B cell (primary cell): ENCODE results near the gene ADAMTS12. TPM values are rescaled to one million over a fixed set of nuclear protein-coding genes. Genes with fewer than 3 reads are reported as not detected.

Experiments
- ATAC-seq: fragments of 200-7000 bp; cut with Tn5 transposase; one replicate; pipeline ENCODE4 v1.10.0; 2021; ENCODE audit warnings: low read depth, mild to moderate bottlenecking, moderate number of reproducible peaks, moderate library complexity
- CTCF ChIA-PET: fragments of 350-600 bp; sonication (Branson Sonifier 250); formaldehyde crosslinking; loops from one replicate; lab custom pipeline; 2021; ENCODE audit warnings: antibody characterized with exemption, inconsistent platforms; lab: Charles Lee
- POLR2A ChIA-PET: fragments of 350-600 bp; sonication (Branson Sonifier 250); formaldehyde crosslinking; loops from one replicate; lab custom pipeline; 2021; ENCODE audit warnings: antibody characterized with exemption; lab: Charles Lee
- DNase-seq: peaks from one replicate; pipeline ENCODE4 v3.0.0; 2013
- H2AFZ ChIP-seq: 2 replicates; pipeline ENCODE4 v1.6.1; 2012; ENCODE audit warnings: mild to moderate bottlenecking, low read depth, low read length; ENCODE audit not compliant: insufficient read depth, poor library complexity, severe bottlenecking
- H3K27ac ChIP-seq, 2 donors: 1 replicate in 1 of 2; 2 replicates in 1 of 2; pipeline ENCODE4 v1.5.1; 2012 to 2013; ENCODE audit warnings: low read length in 2 of 2, mild to moderate bottlenecking in 2 of 2, moderate library complexity in 1 of 2
- H3K27me3 ChIP-seq, 4 experiments: fragments of 200-600 bp in 1 of 4; sonication (generic) in 1 of 4; replicated peaks in 1 of 4; 1 replicate in 2 of 4; 2 replicates in 2 of 4; pipeline versions ENCODE4 v1.6.1 to v1.7.0; 2013 to 2016; ENCODE audit warnings: low read length in 3 of 4, mild to moderate bottlenecking in 2 of 4, mixed read lengths in 1 of 4, moderate library complexity in 1 of 4; ENCODE audit not compliant: insufficient read depth in 4 of 4, control insufficient read depth in 3 of 4; ENCODE audit errors: control extremely low read depth in 1 of 4
- H3K36me3 ChIP-seq, 2 experiments: replicated peaks in 1 of 2; 1 replicate in 1 of 2; 2 replicates in 1 of 2; pipeline versions ENCODE4 v1.6.1 to v1.7.1; 2013; ENCODE audit warnings: low read length in 1 of 2; ENCODE audit not compliant: insufficient read depth in 2 of 2, control insufficient read depth in 1 of 2; ENCODE audit errors: control extremely low read depth in 1 of 2, extremely low read depth in 1 of 2
- H3K4me1 ChIP-seq, 2 donors: fragments of 200-600 bp in 1 of 2; sonication (generic) in 1 of 2; 1 replicate in 1 of 2; 2 replicates in 1 of 2; pipeline versions ENCODE4 v1.5.1 to v1.6.1; 2013 to 2017; ENCODE audit warnings: low read length in 2 of 2; ENCODE audit not compliant: control insufficient read depth in 2 of 2, insufficient read depth in 2 of 2
- H3K4me2 ChIP-seq: replicated peaks from 2 replicates; pipeline ENCODE3; 2012; ENCODE audit warnings: mild to moderate bottlenecking, low read depth, low read length; ENCODE audit not compliant: poor library complexity, severe bottlenecking
- H3K4me3 ChIP-seq, 5 experiments: fragments of 200-600 bp in 1 of 5; sonication (generic) in 1 of 5; 1 replicate in 3 of 5; 2 replicates in 2 of 5; pipeline versions ENCODE4 v1.5.1 to v1.7.0; 2011 to 2016; ENCODE audit warnings: low read length in 4 of 5, mild to moderate bottlenecking in 4 of 5, low read depth in 2 of 5, control low read depth in 1 of 5, moderate library complexity in 1 of 5; ENCODE audit not compliant: insufficient read depth in 1 of 5; ENCODE audit errors: control extremely low read depth in 1 of 5, extremely low read depth in 1 of 5
- H3K79me2 ChIP-seq: fragments of 200-600 bp; sonication (generic); one replicate; pipeline ENCODE4 v1.6.0; 2016; ENCODE audit warnings: low read length; ENCODE audit not compliant: control insufficient read depth, insufficient read depth
- H3K9ac ChIP-seq: fragments of 200-600 bp; sonication (generic); 2 replicates; pipeline ENCODE4 v1.6.1; 2017; ENCODE audit warnings: mild to moderate bottlenecking, low read length, moderate library complexity
- H3K9me3 ChIP-seq, 3 donors: one replicate each; pipeline versions ENCODE4 v1.6.1 to v1.7.1; 2013; ENCODE audit warnings: low read length in 2 of 3; ENCODE audit not compliant: control insufficient read depth in 2 of 3, insufficient read depth in 1 of 3; ENCODE audit errors: control extremely low read depth in 1 of 3
- H4K20me1 ChIP-seq: 2 replicates; pipeline ENCODE4 v1.6.0; 2012; ENCODE audit warnings: mild to moderate bottlenecking, low read length; ENCODE audit not compliant: insufficient read depth, control insufficient read depth, poor library complexity, severe bottlenecking
- H3K27ac Mint-ChIP-seq: one replicate; pipeline ENCODE4 v1.8.0; 2021; ENCODE audit warnings: mixed read lengths
- H3K27me3 Mint-ChIP-seq: one replicate; pipeline ENCODE4 v1.8.0; 2021; ENCODE audit warnings: mixed read lengths
- H3K4me1 Mint-ChIP-seq: one replicate; pipeline ENCODE4 v1.8.0; 2021; ENCODE audit warnings: mixed read lengths
- H3K4me3 Mint-ChIP-seq: one replicate; pipeline ENCODE4 v1.8.0; 2021; ENCODE audit warnings: mixed read lengths
- H3K9me3 Mint-ChIP-seq: one replicate; pipeline ENCODE4 v1.8.0; 2022; ENCODE audit warnings: mixed read lengths; ENCODE audit not compliant: insufficient read depth
- EZH2 ChIP-seq: IDR thresholded peaks from 2 replicates; pipeline ENCODE4 v1.6.1; 2012; ENCODE audit warnings: borderline replicate concordance, low read depth, mild to moderate bottlenecking, moderate library complexity, low read length; ENCODE audit not compliant: insufficient read depth, poor library complexity, severe bottlenecking
- WGBS: methylation state at CpG from one replicate; pipeline ENCODE4 v1.1.5; 2013; ENCODE audit warnings: missing lambda C conversion rate; ENCODE audit not compliant: insufficient coverage; 5-methylcytosine and 5-hydroxymethylcytosine counted together
- intact Hi-C: fragments of 100-400 bp; cut with micrococcal nuclease; formaldehyde crosslinking; loops from one replicate; pipeline ENCODE4 v1.10.0; 2022
- polyA plus RNA-seq: library from polyadenylated mRNA; depleted of rRNA; stranded (reverse); fragments of >200 nt; gene quantifications from 2 replicates; pipeline ENCODE4 v1.2.3, GENCODE V29; 2012
- total RNA-seq, 2 donors: library from RNA; stranded (reverse); fragments of 120-200 nt in 1 of 2; gene quantifications; 1 replicate in 1 of 2; 2 replicates in 1 of 2; pipeline versions ENCODE4 v1.2.3 to v1.2.4, GENCODE V29; 2013 to 2022
- TF ChIP-seq, protein P1 (sequence below): fragments of 200-600 bp; IDR thresholded peaks from one replicate; pipeline ENCODE4 v1.8.0; 2022; ENCODE audit warnings: antibody characterized with exemption, mild to moderate bottlenecking

Gene ADAMTS12
- total and polyA plus RNA-seq, 2 donors (not counting 1 experiment from before 2014, with no cell fraction given) = not detected

DNA sequence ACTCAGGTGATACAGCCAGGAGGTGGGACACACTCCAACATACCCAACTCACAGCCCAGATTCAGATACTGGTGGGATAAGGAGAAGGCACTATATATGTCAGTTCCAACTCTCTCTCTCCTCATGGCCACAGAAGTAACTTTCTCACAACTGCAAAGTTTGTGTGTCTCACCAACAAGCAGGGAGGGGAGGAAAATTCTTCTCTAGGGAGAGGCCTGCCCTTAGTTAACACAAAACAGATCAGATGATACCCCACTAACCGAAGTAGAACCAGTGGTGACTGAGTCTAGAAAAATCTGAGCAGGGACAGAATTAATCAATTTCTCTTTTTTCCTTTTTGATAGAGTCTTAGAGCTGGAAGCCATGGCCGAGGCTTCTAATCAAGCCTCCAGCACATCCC is 133.1 kb downstream of the ADAMTS12 start:
- Mint-ChIP-seq H3K9me3 (no peaks in the 10 kb centered on the region), H3K27ac (no peak overlapping the region), H3K27me3 (no peaks in the 10 kb centered on the region), H3K4me1 (no peaks in the 10 kb centered on the region), H3K4me3 (no peak overlapping the region)
- Histone ChIP-seq H3K27ac (no peak overlapping the region), H3K79me2 (no peaks in the 10 kb centered on the region), H3K4me1 (no peaks in the 10 kb centered on the region), H3K9me3 (no peaks in the 10 kb centered on the region), H3K4me2 (no peak overlapping the region), H3K4me3 (no peak overlapping the region), H3K9ac (no peak overlapping the region), H4K20me1 (no peaks in the 10 kb centered on the region), H3K27me3 (no peaks in the 10 kb centered on the region), H2AFZ (no peak overlapping the region), H3K36me3 (no peaks in the 10 kb centered on the region)
- CTCF ChIA-PET = no interaction called here
- DNase-seq = no peak
- WGBS = 88% methylated on average over 2 of the region's 2 CpGs
- no peak for ATAC-seq
- POLR2A ChIA-PET = no interaction called here
- TF ChIP-seq, protein P1, sequence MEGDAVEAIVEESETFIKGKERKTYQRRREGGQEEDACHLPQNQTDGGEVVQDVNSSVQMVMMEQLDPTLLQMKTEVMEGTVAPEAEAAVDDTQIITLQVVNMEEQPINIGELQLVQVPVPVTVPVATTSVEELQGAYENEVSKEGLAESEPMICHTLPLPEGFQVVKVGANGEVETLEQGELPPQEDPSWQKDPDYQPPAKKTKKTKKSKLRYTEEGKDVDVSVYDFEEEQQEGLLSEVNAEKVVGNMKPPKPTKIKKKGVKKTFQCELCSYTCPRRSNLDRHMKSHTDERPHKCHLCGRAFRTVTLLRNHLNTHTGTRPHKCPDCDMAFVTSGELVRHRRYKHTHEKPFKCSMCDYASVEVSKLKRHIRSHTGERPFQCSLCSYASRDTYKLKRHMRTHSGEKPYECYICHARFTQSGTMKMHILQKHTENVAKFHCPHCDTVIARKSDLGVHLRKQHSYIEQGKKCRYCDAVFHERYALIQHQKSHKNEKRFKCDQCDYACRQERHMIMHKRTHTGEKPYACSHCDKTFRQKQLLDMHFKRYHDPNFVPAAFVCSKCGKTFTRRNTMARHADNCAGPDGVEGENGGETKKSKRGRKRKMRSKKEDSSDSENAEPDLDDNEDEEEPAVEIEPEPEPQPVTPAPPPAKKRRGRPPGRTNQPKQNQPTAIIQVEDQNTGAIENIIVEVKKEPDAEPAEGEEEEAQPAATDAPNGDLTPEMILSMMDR = no peak
- TF ChIP-seq EZH2 = no peak
- intact Hi-C loops = no loop called here

DNA sequence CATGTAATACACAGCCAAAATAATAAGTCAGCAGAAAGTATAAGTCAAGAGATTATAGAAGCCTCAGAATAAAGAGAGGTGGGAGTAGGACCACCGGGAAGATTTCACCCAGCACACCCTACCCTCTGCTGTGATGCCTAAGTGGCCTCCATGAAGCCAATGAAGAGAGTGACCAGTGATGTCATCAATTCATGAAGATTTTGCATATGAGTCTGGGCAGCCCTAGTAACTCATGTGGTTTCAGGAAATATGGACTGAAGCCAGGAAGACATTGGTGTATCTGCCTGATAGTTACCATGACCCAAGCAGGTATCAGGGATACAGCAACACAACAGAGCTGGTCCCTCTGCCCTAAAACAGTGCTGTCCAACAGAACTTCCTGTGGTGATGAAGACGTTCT is 135.3 kb downstream of the ADAMTS12 start:
- Histone ChIP-seq H3K4me1 (no peaks in the 10 kb centered on the region), H3K36me3 (no peaks in the 10 kb centered on the region), H3K4me2 (no peak overlapping the region), H2AFZ (no peak overlapping the region), H3K27me3 (no peaks in the 10 kb centered on the region), H3K9ac (no peak overlapping the region), H3K9me3 (no peaks in the 10 kb centered on the region), H3K27ac (no peak overlapping the region), H3K4me3 (no peak overlapping the region), H3K79me2 (no peaks in the 10 kb centered on the region), H4K20me1 (no peaks in the 10 kb centered on the region)
- no peak overlapping the region for H3K4me3 Mint-ChIP-seq
- POLR2A ChIA-PET = no interaction called here
- H3K4me1 Mint-ChIP-seq = no peaks in the 10 kb centered on the region
- intact Hi-C loops = no loop called here
- CTCF ChIA-PET = no interaction called here
- H3K27me3 Mint-ChIP-seq = no peaks in the 10 kb centered on the region
- DNase-seq = no peak
- 60% methylated on average over 1 of the region's 2 CpGs for WGBS
- ATAC-seq = no peak
- H3K27ac Mint-ChIP-seq = no peak overlapping the region
- no peaks in the 10 kb centered on the region for H3K9me3 Mint-ChIP-seq
- no peak for TF ChIP-seq EZH2
- TF ChIP-seq, protein P1 = no peak
